HepG2 (cell line): ENCODE results near the gene DPH2. TPM values are rescaled to one million over a fixed set of nuclear protein-coding genes. Genes with fewer than 3 reads are reported as not detected.

Source experiments
- AGO2 ChIP-seq: fragments of 200-400 bp; formaldehyde crosslinking; optimal IDR thresholded peaks from 2 replicates; pipeline ENCODE3; 2017; ENCODE audit warnings: mild to moderate bottlenecking, low read depth, low read length, moderate library complexity
- ATM ChIP-seq: fragments of 450-650 bp; IDR thresholded peaks from 2 replicates; pipeline ENCODE4 v1.7.1; 2017; ENCODE audit warnings: mild to moderate bottlenecking, borderline replicate concordance
- CHD2 ChIP-seq: IDR thresholded peaks from 2 replicates; pipeline ENCODE4 v1.6.1; 2011; ENCODE audit warnings: low read depth, low read length, improper control_type of control experiment
- ELF3 ChIP-seq: IDR thresholded peaks from 2 replicates; pipeline ENCODE4 v1.6.1; 2016; ENCODE audit warnings: missing genetic modification reagents, missing compliant biosample characterization
- HES4 ChIP-seq: sonication (generic); formaldehyde crosslinking; IDR thresholded peaks from 2 replicates; pipeline ENCODE4 v1.9.0; 2021; ENCODE audit warnings: mild to moderate bottlenecking, missing genetic modification reagents, borderline replicate concordance
- HMGA1 ChIP-seq: sonication (generic); formaldehyde crosslinking; conservative IDR thresholded peaks from 2 replicates; pipeline ENCODE4 v1.4.0; 2020; ENCODE audit warnings: missing genetic modification reagents
- HNRNPH1 ChIP-seq: fragments of 200-400 bp; formaldehyde crosslinking; optimal IDR thresholded peaks from 2 replicates; pipeline ENCODE3; 2017; ENCODE audit warnings: mild to moderate bottlenecking, low read depth, low read length
- IRF2 ChIP-seq: IDR thresholded peaks from 2 replicates; pipeline ENCODE4 v1.6.1; 2018; ENCODE audit warnings: missing genetic modification reagents, missing compliant biosample characterization
- PHB2 ChIP-seq: fragments of 450-650 bp; IDR thresholded peaks from 2 replicates; pipeline ENCODE4 v1.6.1; 2018; ENCODE audit not compliant: partially characterized antibody
- PRPF4 ChIP-seq: fragments of 200-400 bp; formaldehyde crosslinking; IDR thresholded peaks from 2 replicates; pipeline ENCODE4 v1.6.1; 2016; ENCODE audit warnings: low read length, low read depth; ENCODE audit not compliant: poor library complexity, severe bottlenecking
- SIX1 ChIP-seq: sonication (generic); formaldehyde crosslinking; IDR thresholded peaks from 2 replicates; pipeline ENCODE4 v1.4.0; 2020; ENCODE audit warnings: missing genetic modification reagents, borderline replicate concordance
- XRCC5 ChIP-seq: fragments of 200-400 bp; formaldehyde crosslinking; optimal IDR thresholded peaks from 2 replicates; pipeline ENCODE3; 2017; ENCODE audit warnings: mild to moderate bottlenecking, low read length
- ZFP90 ChIP-seq: sonication (generic); formaldehyde crosslinking; IDR thresholded peaks from 2 replicates; pipeline ENCODE4 v1.8.0; 2022; ENCODE audit warnings: missing genetic modification reagents, mild to moderate bottlenecking, inconsistent platforms, borderline replicate concordance
- ZNF670 ChIP-seq: sonication (generic); formaldehyde crosslinking; IDR thresholded peaks from 2 replicates; pipeline ENCODE4 v1.8.0; 2022; ENCODE audit warnings: mild to moderate bottlenecking, missing genetic modification reagents, borderline replicate concordance
- ZNF740 ChIP-seq: sonication (generic); formaldehyde crosslinking; IDR thresholded peaks from 2 replicates; pipeline ENCODE4 v1.4.0; 2020; ENCODE audit warnings: missing genetic modification reagents
- ZNF766 ChIP-seq: sonication (generic); formaldehyde crosslinking; IDR thresholded peaks from 2 replicates; pipeline ENCODE4 v1.5.0; 2020; ENCODE audit warnings: missing genetic modification reagents, borderline replicate concordance
- ZNF850 ChIP-seq: sonication (generic); formaldehyde crosslinking; conservative IDR thresholded peaks from 2 replicates; pipeline ENCODE4 v1.9.0; 2021; ENCODE audit warnings: mild to moderate bottlenecking, missing genetic modification reagents
- polyA plus RNA-seq, 8 experiments: library from polyadenylated mRNA; depleted of rRNA in 3 of 8; stranded (reverse) in 7 of 8; unstranded in 1 of 8; fragments of >200 nt; fragmentation: Illumina TruSeq in 4 of 8; extraction: Trizol in 4 of 8; gene quantifications; 2 replicates each; pipeline versions ENCODE4 v1.2.1 to v1.2.3, GENCODE V29; 2011 to 2016; ENCODE audit warnings: low read depth in 4 of 8, missing spikeins in 1 of 8, mixed read lengths in 1 of 8; ENCODE audit not compliant: insufficient read depth in 1 of 8
- total RNA-seq, 5 experiments: library from RNA; depleted of rRNA; stranded (reverse); fragments of >200 nt; fragmentation: Illumina TruSeq; extraction: Trizol; gene quantifications; 2 replicates each; pipeline ENCODE4 v1.2.3, GENCODE V29; 2016; ENCODE audit warnings: low read depth in 1 of 5
- TF ChIP-seq, protein P1 (sequence below): sonication (generic); formaldehyde crosslinking; IDR thresholded peaks from 2 replicates; pipeline ENCODE4 v1.4.0; 2020; ENCODE audit warnings: missing genetic modification reagents
- TF ChIP-seq, protein P2 (sequence below): sonication (generic); formaldehyde crosslinking; IDR thresholded peaks from 2 replicates; pipeline ENCODE4 v1.4.0; 2020; ENCODE audit warnings: missing genetic modification reagents
- TF ChIP-seq, protein P3 (sequence below): sonication (generic); formaldehyde crosslinking; IDR thresholded peaks from 2 replicates; pipeline ENCODE4 v1.4.0; 2020; ENCODE audit warnings: missing genetic modification reagents
- TF ChIP-seq, protein P4 (sequence below): IDR thresholded peaks from 2 replicates; pipeline ENCODE4 v1.6.1; 2016; ENCODE audit warnings: missing genetic modification reagents, missing compliant biosample characterization
- TF ChIP-seq, protein P5 (sequence below): IDR thresholded peaks from 2 replicates; pipeline ENCODE4 v1.6.1; 2016; ENCODE audit warnings: mild to moderate bottlenecking, missing biosample characterization, missing genetic modification reagents

The DPH2 gene
- total and polyA plus RNA-seq, 2 of the 13 experiments (the other 11 are each of a cell fraction or from before 2014, with no cell fraction given), result 32.2 to 38.3 TPM

GRCh38 chr1:43975249-43975961 is 5.6 kb downstream of the DPH2 start (continued):
- TF ChIP-seq ZNF850 (CRISPR knock-in tag) (0 out of 2 replicates have a peak, but pooled peaks have one; percentile 27), ZNF740 (CRISPR knock-in tag) (peak; percentile 53; the same call in 1 of the 2 replicates), HNRNPH1 (no peak), ELF3 (CRISPR knock-in tag) (0 out of 2 replicates have a peak, but pooled peaks have one; percentile 6), PHB2 (no peak), SIX1 (no peak), PRPF4 (no peak), XRCC5 (no peak), CHD2 (0 out of 2 replicates have a peak, but pooled peaks have one; percentile 7), AGO2 (peak; percentile 7), ZNF766 (CRISPR knock-in tag) (peak; percentile 6; the same call in 1 of the 2 replicates), HMGA1 (no peak), ZNF670 (CRISPR knock-in tag) (0 out of 2 replicates have a peak, but pooled peaks have one; percentile 36), ATM (no peak), ZFP90 (CRISPR knock-in tag) (0 out of 2 replicates have a peak, but pooled peaks have one; percentile 45), HES4 (0 out of 2 replicates have a peak, but pooled peaks have one; percentile 18), IRF2 (CRISPR knock-in tag) (no peak)
- TF ChIP-seq, protein P1, sequence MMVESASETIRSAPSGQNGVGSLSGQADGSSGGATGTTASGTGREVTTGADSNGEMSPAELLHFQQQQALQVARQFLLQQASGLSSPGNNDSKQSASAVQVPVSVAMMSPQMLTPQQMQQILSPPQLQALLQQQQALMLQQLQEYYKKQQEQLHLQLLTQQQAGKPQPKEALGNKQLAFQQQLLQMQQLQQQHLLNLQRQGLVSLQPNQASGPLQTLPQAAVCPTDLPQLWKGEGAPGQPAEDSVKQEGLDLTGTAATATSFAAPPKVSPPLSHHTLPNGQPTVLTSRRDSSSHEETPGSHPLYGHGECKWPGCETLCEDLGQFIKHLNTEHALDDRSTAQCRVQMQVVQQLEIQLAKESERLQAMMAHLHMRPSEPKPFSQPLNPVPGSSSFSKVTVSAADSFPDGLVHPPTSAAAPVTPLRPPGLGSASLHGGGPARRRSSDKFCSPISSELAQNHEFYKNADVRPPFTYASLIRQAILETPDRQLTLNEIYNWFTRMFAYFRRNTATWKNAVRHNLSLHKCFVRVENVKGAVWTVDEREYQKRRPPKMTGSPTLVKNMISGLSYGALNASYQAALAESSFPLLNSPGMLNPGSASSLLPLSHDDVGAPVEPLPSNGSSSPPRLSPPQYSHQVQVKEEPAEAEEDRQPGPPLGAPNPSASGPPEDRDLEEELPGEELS (CRISPR knock-in tag), result 0 out of 2 replicates have a peak, but pooled peaks have one; percentile 17
- TF ChIP-seq, protein P2, sequence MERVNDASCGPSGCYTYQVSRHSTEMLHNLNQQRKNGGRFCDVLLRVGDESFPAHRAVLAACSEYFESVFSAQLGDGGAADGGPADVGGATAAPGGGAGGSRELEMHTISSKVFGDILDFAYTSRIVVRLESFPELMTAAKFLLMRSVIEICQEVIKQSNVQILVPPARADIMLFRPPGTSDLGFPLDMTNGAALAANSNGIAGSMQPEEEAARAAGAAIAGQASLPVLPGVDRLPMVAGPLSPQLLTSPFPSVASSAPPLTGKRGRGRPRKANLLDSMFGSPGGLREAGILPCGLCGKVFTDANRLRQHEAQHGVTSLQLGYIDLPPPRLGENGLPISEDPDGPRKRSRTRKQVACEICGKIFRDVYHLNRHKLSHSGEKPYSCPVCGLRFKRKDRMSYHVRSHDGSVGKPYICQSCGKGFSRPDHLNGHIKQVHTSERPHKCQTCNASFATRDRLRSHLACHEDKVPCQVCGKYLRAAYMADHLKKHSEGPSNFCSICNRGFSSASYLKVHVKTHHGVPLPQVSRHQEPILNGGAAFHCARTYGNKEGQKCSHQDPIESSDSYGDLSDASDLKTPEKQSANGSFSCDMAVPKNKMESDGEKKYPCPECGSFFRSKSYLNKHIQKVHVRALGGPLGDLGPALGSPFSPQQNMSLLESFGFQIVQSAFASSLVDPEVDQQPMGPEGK (CRISPR knock-in tag), result no peak
- TF ChIP-seq, protein P3, sequence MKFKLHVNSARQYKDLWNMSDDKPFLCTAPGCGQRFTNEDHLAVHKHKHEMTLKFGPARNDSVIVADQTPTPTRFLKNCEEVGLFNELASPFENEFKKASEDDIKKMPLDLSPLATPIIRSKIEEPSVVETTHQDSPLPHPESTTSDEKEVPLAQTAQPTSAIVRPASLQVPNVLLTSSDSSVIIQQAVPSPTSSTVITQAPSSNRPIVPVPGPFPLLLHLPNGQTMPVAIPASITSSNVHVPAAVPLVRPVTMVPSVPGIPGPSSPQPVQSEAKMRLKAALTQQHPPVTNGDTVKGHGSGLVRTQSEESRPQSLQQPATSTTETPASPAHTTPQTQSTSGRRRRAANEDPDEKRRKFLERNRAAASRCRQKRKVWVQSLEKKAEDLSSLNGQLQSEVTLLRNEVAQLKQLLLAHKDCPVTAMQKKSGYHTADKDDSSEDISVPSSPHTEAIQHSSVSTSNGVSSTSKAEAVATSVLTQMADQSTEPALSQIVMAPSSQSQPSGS (CRISPR knock-in tag), result no peak
- TF ChIP-seq, protein P4, sequence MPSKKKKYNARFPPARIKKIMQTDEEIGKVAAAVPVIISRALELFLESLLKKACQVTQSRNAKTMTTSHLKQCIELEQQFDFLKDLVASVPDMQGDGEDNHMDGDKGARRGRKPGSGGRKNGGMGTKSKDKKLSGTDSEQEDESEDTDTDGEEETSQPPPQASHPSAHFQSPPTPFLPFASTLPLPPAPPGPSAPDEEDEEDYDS (CRISPR knock-in tag), result no peak
- TF ChIP-seq, protein P5, sequence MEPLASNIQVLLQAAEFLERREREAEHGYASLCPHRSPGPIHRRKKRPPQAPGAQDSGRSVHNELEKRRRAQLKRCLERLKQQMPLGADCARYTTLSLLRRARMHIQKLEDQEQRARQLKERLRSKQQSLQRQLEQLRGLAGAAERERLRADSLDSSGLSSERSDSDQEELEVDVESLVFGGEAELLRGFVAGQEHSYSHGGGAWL, result no peak
